ENCODE results near the gene HOXD11.

The HOXD11 gene

GRCh38 chr2:176101216-176101830 lies 5.8 kb upstream of the HOXD11 start:
- no peaks in the 10 kb centered on the region for H3K36me3 ChIP-seq (ENCODE audit: insufficient read depth, low read length)
- no peak overlapping the region for H3K4me2 ChIP-seq (ENCODE audit: insufficient read depth, low read length)
- no peak for ATAC-seq (ENCODE audit: insufficient read depth, low read depth)
- no peaks in the 10 kb centered on the region for H4K20me1 ChIP-seq (ENCODE audit: insufficient read depth, low read length)
- no peak overlapping the region for H3K4me3 ChIP-seq (ENCODE audit: low read depth in 1 of 2, low read length in 2 of 2)
- TF ChIP-seq EZH2 (IDR thresholded peaks at IDR 0.05; ENCODE audit: borderline replicate concordance, low read depth, low read length, severe bottlenecking) = no peak
- no peak for TF ChIP-seq CTCF (IDR thresholded peaks at IDR 0.05; ENCODE audit: borderline replicate concordance, extremely low read depth, low read length, poor library complexity, severe bottlenecking)
- H3K27me3 ChIP-seq (ENCODE audit: insufficient read depth, low read length, poor library complexity) = no peaks in the 10 kb centered on the region
- no peak for DNase-seq
- peaks cover 11% of the 10 kb centered on the region for H3K4me1 ChIP-seq (ENCODE audit: insufficient read depth, low read length)
- no peak overlapping the region for H3K9ac ChIP-seq (ENCODE audit: low read depth, low read length)
- no peak overlapping the region for H3K27ac ChIP-seq (ENCODE audit: low read length)
- H3K79me2 ChIP-seq (ENCODE audit: insufficient read depth, low read length) = no peaks in the 10 kb centered on the region
- no peaks in the 10 kb centered on the region for H3K9me3 ChIP-seq (ENCODE audit: insufficient read depth, low read length, severe bottlenecking)
- no peak overlapping the region for H2AFZ ChIP-seq (ENCODE audit: low read depth, low read length)

- H3K4me1 ChIP-seq (ENCODE audit: insufficient read depth, low read length) = peaks cover 9% of the 10 kb centered on the region
- no peaks in the 10 kb centered on the region for H3K9me3 ChIP-seq (ENCODE audit: insufficient read depth, low read length, severe bottlenecking)
- H3K4me3 ChIP-seq (ENCODE audit: low read depth in 1 of 2, low read length in 2 of 2) = no peak overlapping the region
- no peak overlapping the region for H2AFZ ChIP-seq (ENCODE audit: low read depth, low read length)
- H3K4me2 ChIP-seq (ENCODE audit: insufficient read depth, low read length) = no peak overlapping the region
- H3K9ac ChIP-seq (ENCODE audit: low read depth, low read length) = no peak overlapping the region
- H3K79me2 ChIP-seq (ENCODE audit: insufficient read depth, low read length) = no peaks in the 10 kb centered on the region
- H4K20me1 ChIP-seq (ENCODE audit: insufficient read depth, low read length) = no peaks in the 10 kb centered on the region
- H3K27ac ChIP-seq (ENCODE audit: low read length) = no peak overlapping the region
- no peak for ATAC-seq (ENCODE audit: insufficient read depth, low read depth)
- no peaks in the 10 kb centered on the region for H3K27me3 ChIP-seq (ENCODE audit: insufficient read depth, low read length, poor library complexity)
- no peak for TF ChIP-seq CTCF (IDR thresholded peaks at IDR 0.05; ENCODE audit: borderline replicate concordance, extremely low read depth, low read length, poor library complexity, severe bottlenecking)
- TF ChIP-seq EZH2 (IDR thresholded peaks at IDR 0.05; ENCODE audit: borderline replicate concordance, low read depth, low read length, severe bottlenecking) = no peak
- DNase-seq = no peak
- no peaks in the 10 kb centered on the region for H3K36me3 ChIP-seq (ENCODE audit: insufficient read depth, low read length)
Observed at GRCh38 chr2:176101842-176102241, 5.2 kb upstream of the HOXD11 start.

GRCh38 chr2:176102309-176102866 lies 4.7 kb upstream of the HOXD11 start:
- H2AFZ ChIP-seq (ENCODE audit: low read depth, low read length) = no peak overlapping the region
- no peak overlapping the region for H3K9ac ChIP-seq (ENCODE audit: low read depth, low read length)
- no peaks in the 10 kb centered on the region for H3K9me3 ChIP-seq (ENCODE audit: insufficient read depth, low read length, severe bottlenecking)
- ATAC-seq (ENCODE audit: insufficient read depth, low read depth) (no peak), DNase-seq (no peak)
- H3K4me3 ChIP-seq (ENCODE audit: low read depth in 1 of 2, low read length in 2 of 2) = no peak overlapping the region
- peaks cover 9% of the 10 kb centered on the region for H3K4me1 ChIP-seq (ENCODE audit: insufficient read depth, low read length)
- no peaks in the 10 kb centered on the region for H3K27me3 ChIP-seq (ENCODE audit: insufficient read depth, low read length, poor library complexity)
- TF ChIP-seq EZH2 (IDR thresholded peaks at IDR 0.05; ENCODE audit: borderline replicate concordance, low read depth, low read length, severe bottlenecking) = no peak
- no peak for TF ChIP-seq CTCF (IDR thresholded peaks at IDR 0.05; ENCODE audit: borderline replicate concordance, extremely low read depth, low read length, poor library complexity, severe bottlenecking)
- no peaks in the 10 kb centered on the region for H4K20me1 ChIP-seq (ENCODE audit: insufficient read depth, low read length)
- H3K36me3 ChIP-seq (ENCODE audit: insufficient read depth, low read length) = no peaks in the 10 kb centered on the region
- no peak overlapping the region for H3K4me2 ChIP-seq (ENCODE audit: insufficient read depth, low read length)
- H3K79me2 ChIP-seq (ENCODE audit: insufficient read depth, low read length) = no peaks in the 10 kb centered on the region
- no peak overlapping the region for H3K27ac ChIP-seq (ENCODE audit: low read length)

Measured in DND-41 (cell line).